ENCODE measurements around the gene SOX4. TPM values are rescaled to one million over a fixed set of nuclear protein-coding genes. Genes with fewer than 3 reads are reported as not detected.

Gene SOX4
- total and polyA plus RNA-seq, 9 donors, result 34.0 to 82.6 (median 53.5) TPM

GRCh38 chr6:21616005-21616404 is 22.5 kb downstream of the SOX4 start:
- H3K27ac ChIP-seq, result no peak overlapping the region

GRCh38 chr6:21625642-21626041 is 32.1 kb downstream of the SOX4 start:
- no peaks in the 10 kb centered on the region for H3K9me3 ChIP-seq
- no peak for DNase-seq
- H3K36me3 ChIP-seq, result no peaks in the 10 kb centered on the region
- no peaks in the 10 kb centered on the region for H3K4me1 ChIP-seq (ENCODE audit: insufficient read depth)
- 78 to 87% (median 87%) methylated on average over 7 of the region's 7 CpGs for WGBS, 3 donors
- TF ChIP-seq POLR2A (IDR thresholded peaks at IDR 0.05), result no peak
- no peak for TF ChIP-seq CTCF (IDR thresholded peaks at IDR 0.05)
- no peak for TF ChIP-seq EP300 (IDR thresholded peaks at IDR 0.05)
- H3K4me3 ChIP-seq, result no peak overlapping the region
- no peak overlapping the region for H3K27ac ChIP-seq
- H3K27me3 ChIP-seq, result no peaks in the 10 kb centered on the region
- intact Hi-C loops (cut with DNase I), result no loop called here

More at GRCh38 chr6:21616005-21616404, 22.5 kb downstream of the SOX4 start:
- WGBS, 3 donors, result 66 to 67% (median 66%) methylated on average over 5 of the region's 5 CpGs
- DNase-seq, result no peak
- TF ChIP-seq POLR2A (IDR thresholded peaks at IDR 0.05) (no peak), EP300 (IDR thresholded peaks at IDR 0.05) (no peak), CTCF (IDR thresholded peaks at IDR 0.05) (no peak)
- no peaks in the 10 kb centered on the region for H3K27me3 ChIP-seq
- intact Hi-C loops (cut with DNase I), result no loop called here
- H3K36me3 ChIP-seq, result no peaks in the 10 kb centered on the region
- no peaks in the 10 kb centered on the region for H3K4me1 ChIP-seq (ENCODE audit: insufficient read depth)
- no peak overlapping the region for H3K4me3 ChIP-seq
- H3K9me3 ChIP-seq, result no peaks in the 10 kb centered on the region

- H3K4me3 ChIP-seq, result no peak overlapping the region
- no peak overlapping the region for H3K27ac ChIP-seq
- no peaks in the 10 kb centered on the region for H3K27me3 ChIP-seq
- H3K4me1 ChIP-seq (ENCODE audit: insufficient read depth), result no peaks in the 10 kb centered on the region
- TF ChIP-seq CTCF (IDR thresholded peaks at IDR 0.05) (no peak), EP300 (IDR thresholded peaks at IDR 0.05) (no peak), POLR2A (IDR thresholded peaks at IDR 0.05) (no peak)
- DNase-seq, result no peak
- no peaks in the 10 kb centered on the region for H3K36me3 ChIP-seq
- H3K9me3 ChIP-seq, result no peaks in the 10 kb centered on the region
- intact Hi-C loops (cut with DNase I), result no loop called here
- WGBS, 3 donors, result 61 to 74% (median 70%) methylated on average over 1 of the region's 1 CpG
Measured at GRCh38 chr6:21626756-21627155, 33.2 kb downstream of the SOX4 start.

- Histone ChIP-seq H3K4me3 (no peak overlapping the region), H3K9me3 (no peaks in the 10 kb centered on the region), H3K4me1 (ENCODE audit: insufficient read depth) (no peaks in the 10 kb centered on the region), H3K27me3 (no peaks in the 10 kb centered on the region), H3K27ac (no peak overlapping the region), H3K36me3 (no peaks in the 10 kb centered on the region)
- 93 to 98% (median 95%) methylated on average over 4 of the region's 4 CpGs for WGBS, 3 donors
- intact Hi-C loops (cut with DNase I), result no loop called here
- TF ChIP-seq POLR2A (IDR thresholded peaks at IDR 0.05) (no peak), CTCF (IDR thresholded peaks at IDR 0.05) (no peak), EP300 (IDR thresholded peaks at IDR 0.05) (no peak)
- DNase-seq, result no peak
Measured at GRCh38 chr6:21628160-21628559, 34.6 kb downstream of the SOX4 start.

Data from ovary (tissue), 9 donors.